Activated gamma-delta T cell treated with Interleukin-2 at 50 U/mL for 16 hours (primary cell): ENCODE results near the gene SYT8.
"Not testable (repeated sequence)": the region's sequence is repeated elsewhere in the genome, so short reads cannot be mapped to it uniquely, and the experiment has no call there.

Experiments used
- DNase-seq: peaks from one replicate; pipeline ENCODE4 v3.0.0-alpha.2; 2020

Gene SYT8

GRCh38 chr11:1834779-1835670 is at the start of gene SYT8:
Gene SYT8 (plus strand): TSS chr11:1834990. CDS start chr11:1835106, 116 bp downstream.
- DNase-seq, result no peak

GRCh38 chr11:1785749-1786413 is 48.9 kb upstream of the SYT8 start:
- DNase-seq, result no peak

GRCh38 chr11:1786466-1786865 is 48.3 kb upstream of the SYT8 start:
- DNase-seq, result no peak

GRCh38 chr11:1791912-1792311 is 42.9 kb upstream of the SYT8 start:
- no peak for DNase-seq

- DNase-seq, result no peak
Measured at GRCh38 chr11:1792461-1792860, 42.3 kb upstream of the SYT8 start.

- DNase-seq, result no peak
Measured at GRCh38 chr11:1793081-1793480, 41.7 kb upstream of the SYT8 start.

GRCh38 chr11:1796413-1797011 is 38.3 kb upstream of the SYT8 start:
- no peak for DNase-seq

- no peak for DNase-seq
Measured at GRCh38 chr11:1797391-1798125, 37.2 kb upstream of the SYT8 start.

- no peak for DNase-seq
Measured at GRCh38 chr11:1803246-1803645, 31.5 kb upstream of the SYT8 start.

- not testable (repeated sequence) for DNase-seq
Measured at GRCh38 chr11:1803835-1804519, 30.8 kb upstream of the SYT8 start.

GRCh38 chr11:1805525-1805924 is 29.3 kb upstream of the SYT8 start:
- DNase-seq, result no peak

- no peak for DNase-seq
Measured at GRCh38 chr11:1807264-1807995, 27.4 kb upstream of the SYT8 start.

GRCh38 chr11:1810761-1811160 is 24.0 kb upstream of the SYT8 start:
- DNase-seq, result no peak

- no peak for DNase-seq
Measured at GRCh38 chr11:1812274-1812673, 22.5 kb upstream of the SYT8 start.

- no peak for DNase-seq
Measured at GRCh38 chr11:1812801-1813200, 22.0 kb upstream of the SYT8 start.

- not testable (repeated sequence) for DNase-seq
Measured at GRCh38 chr11:1813356-1813755, 21.4 kb upstream of the SYT8 start.

GRCh38 chr11:1814691-1815090 is 20.1 kb upstream of the SYT8 start:
- DNase-seq, result no peak

GRCh38 chr11:1815311-1815710 is 19.5 kb upstream of the SYT8 start:
- DNase-seq, result no peak

GRCh38 chr11:1815751-1816150 is 19.0 kb upstream of the SYT8 start:
- DNase-seq, result no peak

- no peak for DNase-seq
Measured at GRCh38 chr11:1817000-1817399, 17.8 kb upstream of the SYT8 start.

- DNase-seq, result no peak
Measured at GRCh38 chr11:1817511-1817910, 17.3 kb upstream of the SYT8 start.

GRCh38 chr11:1819074-1819473 is 15.7 kb upstream of the SYT8 start:
- DNase-seq, result no peak
